Endodermal cell (in vitro differentiated cells): ENCODE results near the gene UBXN10. TPM values are rescaled to one million over a fixed set of nuclear protein-coding genes. Genes with fewer than 3 reads are reported as not detected.

Source experiments
- DNase-seq: peaks from one replicate; pipeline ENCODE4 v3.0.0-alpha.2; 2017
- H3K27ac ChIP-seq: 2 replicates; pipeline ENCODE4 v1.5.1; 2013; ENCODE audit warnings: mild to moderate bottlenecking, low read depth, low read length, moderate library complexity
- H3K27me3 ChIP-seq: 2 replicates; pipeline ENCODE4 v1.6.1; 2013; ENCODE audit warnings: mild to moderate bottlenecking, low read length, moderate library complexity; ENCODE audit not compliant: insufficient read depth, control insufficient read depth, poor library complexity, severe bottlenecking
- H3K36me3 ChIP-seq: 2 replicates; pipeline ENCODE4 v1.7.0; 2013; ENCODE audit warnings: mild to moderate bottlenecking, low read length, moderate library complexity; ENCODE audit not compliant: control insufficient read depth, insufficient read depth
- H3K4me1 ChIP-seq: one replicate; pipeline ENCODE4 v1.7.0; 2013; ENCODE audit warnings: low read length; ENCODE audit not compliant: control insufficient read depth, insufficient read depth
- H3K4me3 ChIP-seq: 2 replicates; pipeline ENCODE4 v1.5.1; 2013; ENCODE audit warnings: mild to moderate bottlenecking, low read length, moderate library complexity
- H3K9ac ChIP-seq: 2 replicates; pipeline ENCODE4 v1.6.1; 2013; ENCODE audit warnings: mild to moderate bottlenecking, low read length, moderate library complexity; ENCODE audit not compliant: poor library complexity, severe bottlenecking; ENCODE audit errors: extremely low read depth
- H3K9me3 ChIP-seq: 2 replicates; pipeline ENCODE4 v1.6.1; 2013; ENCODE audit warnings: mild to moderate bottlenecking, low read length, moderate library complexity; ENCODE audit not compliant: control insufficient read depth
- H3K27ac Mint-ChIP-seq: 2 replicates; pipeline ENCODE4 v1.8.0; 2020; ENCODE audit warnings: mixed read lengths
- H3K27me3 Mint-ChIP-seq: 2 replicates; pipeline ENCODE4 v1.8.0; 2021; ENCODE audit warnings: mild to moderate bottlenecking, mixed read lengths; ENCODE audit not compliant: insufficient read depth
- H3K36me3 Mint-ChIP-seq: 2 replicates; pipeline ENCODE4 v1.8.0; 2020; ENCODE audit warnings: low read depth, mixed read lengths
- H3K4me1 Mint-ChIP-seq: 2 replicates; pipeline ENCODE4 v1.8.0; 2020; ENCODE audit warnings: mixed read lengths
- H3K4me3 Mint-ChIP-seq: 2 replicates; pipeline ENCODE4 v1.8.0; 2020; ENCODE audit warnings: mild to moderate bottlenecking, moderate library complexity, mixed read lengths
- H3K9me3 Mint-ChIP-seq: 2 replicates; pipeline ENCODE4 v1.8.0; 2020; ENCODE audit warnings: mild to moderate bottlenecking, mixed read lengths
- WGBS, 2 experiments: methylation state at CpG; one replicate each; pipeline versions ENCODE4 v1.1.5 to v1.1.7; 2013; ENCODE audit warnings: missing lambda C conversion rate in 2 of 2, mixed read lengths in 1 of 2; ENCODE audit not compliant: insufficient coverage in 1 of 2, insufficient read length in 1 of 2; 5-methylcytosine and 5-hydroxymethylcytosine counted together
- total RNA-seq, 2 donors: library from RNA; stranded (reverse); fragmentation: NEBNext Ultra II Directional in 1 of 2; extraction: Animal tissue kit (Norgen Biotek cat#: 25700) in 1 of 2; gene quantifications; 2 replicates in 1 of 2; 3 replicates in 1 of 2; pipeline ENCODE4 v1.2.1, GENCODE V29; 2021
- TF ChIP-seq, protein P1 (sequence below): fragments of 200-600 bp; sonication (generic); conservative IDR thresholded peaks from 2 replicates; pipeline ENCODE4 v1.5.0; 2021; ENCODE audit warnings: antibody characterized with exemption, mild to moderate bottlenecking

Gene UBXN10
- total RNA-seq, 2 donors from 2014 or later = 1.7 to 2.6 TPM

DNA sequence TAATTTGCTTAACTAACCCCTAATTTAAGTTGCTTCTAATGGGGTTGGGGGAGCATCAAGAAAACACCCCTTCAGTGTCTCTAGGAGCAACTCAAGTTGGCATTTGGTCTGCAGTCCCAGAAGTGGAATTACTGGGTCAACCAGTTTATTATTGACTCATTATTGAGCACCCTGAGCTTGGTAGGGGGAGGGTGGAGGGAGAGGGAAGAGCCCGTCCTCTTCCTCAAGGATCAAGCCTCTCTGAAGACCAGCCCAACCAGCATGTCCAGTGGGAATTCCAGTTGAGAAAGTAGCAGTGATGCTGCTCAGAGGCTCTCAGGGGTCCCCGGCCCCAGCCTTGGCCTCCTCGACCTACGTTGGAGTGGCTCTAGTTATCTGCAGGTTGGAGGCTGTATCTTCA is 48.8 kb upstream of the UBXN10 start:
- Histone ChIP-seq H3K4me3 (no peak overlapping the region), H3K9me3 (no peaks in the 10 kb centered on the region), H3K9ac (no peak overlapping the region), H3K36me3 (no peaks in the 10 kb centered on the region), H3K27me3 (no peaks in the 10 kb centered on the region), H3K4me1 (no peaks in the 10 kb centered on the region), H3K27ac (no peak overlapping the region)
- Mint-ChIP-seq H3K4me3 (no peak overlapping the region), H3K9me3 (peaks cover 4% of the 10 kb centered on the region), H3K36me3 (no peaks in the 10 kb centered on the region), H3K4me1 (no peaks in the 10 kb centered on the region), H3K27ac (no peak overlapping the region), H3K27me3 (peaks cover 1% of the 10 kb centered on the region)
- TF ChIP-seq, protein P1, sequence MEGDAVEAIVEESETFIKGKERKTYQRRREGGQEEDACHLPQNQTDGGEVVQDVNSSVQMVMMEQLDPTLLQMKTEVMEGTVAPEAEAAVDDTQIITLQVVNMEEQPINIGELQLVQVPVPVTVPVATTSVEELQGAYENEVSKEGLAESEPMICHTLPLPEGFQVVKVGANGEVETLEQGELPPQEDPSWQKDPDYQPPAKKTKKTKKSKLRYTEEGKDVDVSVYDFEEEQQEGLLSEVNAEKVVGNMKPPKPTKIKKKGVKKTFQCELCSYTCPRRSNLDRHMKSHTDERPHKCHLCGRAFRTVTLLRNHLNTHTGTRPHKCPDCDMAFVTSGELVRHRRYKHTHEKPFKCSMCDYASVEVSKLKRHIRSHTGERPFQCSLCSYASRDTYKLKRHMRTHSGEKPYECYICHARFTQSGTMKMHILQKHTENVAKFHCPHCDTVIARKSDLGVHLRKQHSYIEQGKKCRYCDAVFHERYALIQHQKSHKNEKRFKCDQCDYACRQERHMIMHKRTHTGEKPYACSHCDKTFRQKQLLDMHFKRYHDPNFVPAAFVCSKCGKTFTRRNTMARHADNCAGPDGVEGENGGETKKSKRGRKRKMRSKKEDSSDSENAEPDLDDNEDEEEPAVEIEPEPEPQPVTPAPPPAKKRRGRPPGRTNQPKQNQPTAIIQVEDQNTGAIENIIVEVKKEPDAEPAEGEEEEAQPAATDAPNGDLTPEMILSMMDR = no peak
- 84 to 96% methylated on average over 3 to 4 of the region's 4 CpGs for WGBS, 2 experiments
- peak; percentile 10 for DNase-seq

DNA sequence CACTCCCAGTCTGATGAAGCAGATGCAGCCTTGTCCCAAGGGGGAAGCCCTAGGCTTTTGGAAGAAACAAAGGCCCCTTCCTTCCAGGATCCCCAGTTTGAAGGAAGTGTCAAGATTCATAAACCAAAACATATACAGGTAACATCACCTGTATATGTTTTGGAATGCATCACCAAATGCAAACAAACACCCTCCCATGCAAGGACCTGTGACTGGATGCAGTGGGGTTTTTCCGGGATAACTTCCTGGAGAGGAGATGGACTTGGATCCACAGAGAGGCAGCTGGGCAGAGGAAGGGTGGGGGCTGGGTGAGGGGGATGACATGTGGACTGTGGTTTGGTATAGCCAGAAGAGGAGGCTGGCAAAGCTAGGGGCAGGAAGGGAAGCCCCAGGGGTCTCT is 48.3 kb upstream of the UBXN10 start:
- TF ChIP-seq, protein P1 = no peak
- no peaks in the 10 kb centered on the region for H3K4me1 ChIP-seq
- no peak for DNase-seq
- Mint-ChIP-seq H3K27ac (no peak overlapping the region), H3K27me3 (peaks cover 1% of the 10 kb centered on the region), H3K9me3 (peaks cover 4% of the 10 kb centered on the region), H3K4me3 (no peak overlapping the region), H3K36me3 (no peaks in the 10 kb centered on the region), H3K4me1 (no peaks in the 10 kb centered on the region)
- 84% methylated on average over 1 of the region's 1 CpG; no CpG with 5 or more reads in 1 of the 2 experiments for WGBS, 2 experiments
- H3K27me3 ChIP-seq = no peaks in the 10 kb centered on the region
- H3K9ac ChIP-seq = no peak overlapping the region
- no peak overlapping the region for H3K4me3 ChIP-seq
- no peaks in the 10 kb centered on the region for H3K9me3 ChIP-seq
- H3K36me3 ChIP-seq = no peaks in the 10 kb centered on the region
- H3K27ac ChIP-seq = no peak overlapping the region

DNA sequence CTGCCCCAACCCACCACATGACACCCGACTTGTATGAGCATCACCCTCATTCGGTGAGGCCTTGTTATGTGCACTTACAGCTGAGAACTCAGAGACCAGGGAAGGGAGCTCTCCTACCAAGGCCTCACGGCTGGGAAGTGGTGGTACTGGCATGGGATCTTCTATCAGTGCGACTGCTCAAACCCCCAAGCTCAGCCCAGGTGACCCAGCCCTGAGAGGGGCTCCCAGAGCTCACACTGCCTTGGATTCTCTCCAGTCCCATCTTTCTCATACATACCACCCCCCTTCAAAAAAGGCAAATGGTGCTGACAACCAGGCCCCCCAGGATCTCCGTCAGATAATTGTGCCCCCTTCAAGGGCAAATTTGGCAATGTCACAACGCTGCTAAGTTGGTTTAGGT is 47.5 kb upstream of the UBXN10 start:
- Histone ChIP-seq H3K9me3 (no peaks in the 10 kb centered on the region), H3K4me3 (no peak overlapping the region), H3K36me3 (no peaks in the 10 kb centered on the region), H3K4me1 (no peaks in the 10 kb centered on the region), H3K27ac (no peak overlapping the region), H3K27me3 (no peaks in the 10 kb centered on the region), H3K9ac (no peak overlapping the region)
- 92% methylated on average over 6 of the region's 6 CpGs; no CpG with 5 or more reads in 1 of the 2 experiments for WGBS, 2 experiments
- peaks cover 1% of the 10 kb centered on the region for H3K27me3 Mint-ChIP-seq
- TF ChIP-seq, protein P1 = no peak
- no peak for DNase-seq
- H3K36me3 Mint-ChIP-seq = no peaks in the 10 kb centered on the region
- H3K27ac Mint-ChIP-seq = no peak overlapping the region
- peaks cover 4% of the 10 kb centered on the region for H3K9me3 Mint-ChIP-seq
- H3K4me1 Mint-ChIP-seq = no peaks in the 10 kb centered on the region
- H3K4me3 Mint-ChIP-seq = no peak overlapping the region
